ENCODE results near the gene GLIS2.

- TF ChIP-seq, protein P1, sequence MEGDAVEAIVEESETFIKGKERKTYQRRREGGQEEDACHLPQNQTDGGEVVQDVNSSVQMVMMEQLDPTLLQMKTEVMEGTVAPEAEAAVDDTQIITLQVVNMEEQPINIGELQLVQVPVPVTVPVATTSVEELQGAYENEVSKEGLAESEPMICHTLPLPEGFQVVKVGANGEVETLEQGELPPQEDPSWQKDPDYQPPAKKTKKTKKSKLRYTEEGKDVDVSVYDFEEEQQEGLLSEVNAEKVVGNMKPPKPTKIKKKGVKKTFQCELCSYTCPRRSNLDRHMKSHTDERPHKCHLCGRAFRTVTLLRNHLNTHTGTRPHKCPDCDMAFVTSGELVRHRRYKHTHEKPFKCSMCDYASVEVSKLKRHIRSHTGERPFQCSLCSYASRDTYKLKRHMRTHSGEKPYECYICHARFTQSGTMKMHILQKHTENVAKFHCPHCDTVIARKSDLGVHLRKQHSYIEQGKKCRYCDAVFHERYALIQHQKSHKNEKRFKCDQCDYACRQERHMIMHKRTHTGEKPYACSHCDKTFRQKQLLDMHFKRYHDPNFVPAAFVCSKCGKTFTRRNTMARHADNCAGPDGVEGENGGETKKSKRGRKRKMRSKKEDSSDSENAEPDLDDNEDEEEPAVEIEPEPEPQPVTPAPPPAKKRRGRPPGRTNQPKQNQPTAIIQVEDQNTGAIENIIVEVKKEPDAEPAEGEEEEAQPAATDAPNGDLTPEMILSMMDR (IDR thresholded peaks at IDR 0.05 in 2 of 3, conservative IDR thresholded peaks at IDR 0.05 in 1 of 3; ENCODE audit: borderline replicate concordance in 1 of 3, insufficient read depth in 1 of 3, low read depth in 2 of 3, low read length in 2 of 3): no peak
- no peak for TF ChIP-seq POLR2AphosphoS5 (IDR thresholded peaks at IDR 0.05; ENCODE audit: low read depth, low read length)
- no peak for TF ChIP-seq CEBPB (IDR thresholded peaks at IDR 0.05; ENCODE audit: low read depth)
- no peak for TF ChIP-seq REST (IDR thresholded peaks at IDR 0.05; ENCODE audit: low read depth)
- TF ChIP-seq YY1 (IDR thresholded peaks at IDR 0.05; ENCODE audit: extremely low read depth, insufficient replicate concordance, low read depth, low read length): peak; percentile 20
- no peak for TF ChIP-seq POLR2A (IDR thresholded peaks at IDR 0.05; ENCODE audit: borderline replicate concordance, extremely low read depth, insufficient read depth, insufficient read length)
- no peak for TF ChIP-seq EZH2phosphoT487 (IDR thresholded peaks at IDR 0.05; ENCODE audit: borderline replicate concordance)
- no peak for TF ChIP-seq ZNF274 (IDR thresholded peaks at IDR 0.05; ENCODE audit: low read depth, low read length)
- no peak for TF ChIP-seq SP1 (IDR thresholded peaks at IDR 0.05; ENCODE audit: low read depth)
- TF ChIP-seq MAX (IDR thresholded peaks at IDR 0.05): no peak
- no peak for TF ChIP-seq SIN3A (IDR thresholded peaks at IDR 0.05; ENCODE audit: low read depth)
- no peak for TF ChIP-seq RAD21 (IDR thresholded peaks at IDR 0.05; ENCODE audit: low read depth)
Observed at GRCh38 chr16:4314532-4315185, 1.2 kb upstream of the GLIS2 start.
